CD14-positive monocyte (primary cell): Measurements from ENCODE around the gene PTPRN2. TPM values are rescaled to one million over a fixed set of nuclear protein-coding genes. Genes with fewer than 3 reads are reported as not detected.

Experiments
- DNase-seq, 3 donors: peaks; one replicate each; pipeline ENCODE4 v3.0.0-alpha.2; 2011 to 2022
- H2AFZ ChIP-seq: 2 replicates; pipeline ENCODE4 v1.6.0; 2012; ENCODE audit warnings: mild to moderate bottlenecking, low read depth, low read length, inconsistent platforms; ENCODE audit not compliant: insufficient read depth, poor library complexity, severe bottlenecking
- H3K27ac ChIP-seq, 2 donors: 1 replicate in 1 of 2; 2 replicates in 1 of 2; pipeline ENCODE4 v1.5.1; 2012 to 2013; ENCODE audit warnings: low read length in 2 of 2, control low read depth in 1 of 2, inconsistent platforms in 1 of 2, low read depth in 1 of 2, mild to moderate bottlenecking in 1 of 2
- H3K27me3 ChIP-seq, 2 donors: one replicate each; pipeline versions ENCODE4 v1.6.0 to v1.6.1; 2011 to 2013; ENCODE audit warnings: low read length in 2 of 2; ENCODE audit not compliant: control insufficient read depth in 2 of 2, insufficient read depth in 2 of 2
- H3K36me3 ChIP-seq, 2 donors: replicated peaks in 1 of 2; 1 replicate in 1 of 2; 2 replicates in 1 of 2; pipeline versions ENCODE4 v1.5.1 to v1.6.1; 2012 to 2013; ENCODE audit warnings: low read length in 2 of 2, control low read depth in 1 of 2, inconsistent platforms in 1 of 2, mild to moderate bottlenecking in 1 of 2; ENCODE audit not compliant: insufficient read depth in 2 of 2, control insufficient read depth in 1 of 2
- H3K4me1 ChIP-seq, 2 donors: 1 replicate in 1 of 2; 2 replicates in 1 of 2; pipeline versions ENCODE4 v1.5.1 to v1.6.1; 2012 to 2013; ENCODE audit warnings: low read length in 2 of 2, control low read depth in 1 of 2, inconsistent platforms in 1 of 2, mild to moderate bottlenecking in 1 of 2, moderate library complexity in 1 of 2; ENCODE audit not compliant: insufficient read depth in 2 of 2, control insufficient read depth in 1 of 2
- H3K4me2 ChIP-seq: replicated peaks from 2 replicates; pipeline ENCODE3; 2012; ENCODE audit warnings: low read length, moderate library complexity, mild to moderate bottlenecking; ENCODE audit not compliant: poor library complexity, severe bottlenecking; ENCODE audit errors: extremely low read depth
- H3K4me3 ChIP-seq, 3 experiments: fragments of 200-600 bp in 1 of 3; sonication (generic) in 1 of 3; replicated peaks in 1 of 3; 1 replicate in 2 of 3; 2 replicates in 1 of 3; pipeline ENCODE4 v1.5.1; 2011 to 2013; ENCODE audit warnings: low read length in 3 of 3, mild to moderate bottlenecking in 3 of 3, control low read depth in 2 of 3, low read depth in 2 of 3, inconsistent platforms in 1 of 3, moderate library complexity in 1 of 3
- H3K79me2 ChIP-seq: 2 replicates; pipeline ENCODE4 v1.6.0; 2012; ENCODE audit warnings: mild to moderate bottlenecking, control low read depth, inconsistent platforms, low read length, moderate library complexity; ENCODE audit not compliant: insufficient read depth
- H3K9ac ChIP-seq: 2 replicates; pipeline ENCODE4 v1.6.0; 2017; ENCODE audit warnings: low read length, mild to moderate bottlenecking; ENCODE audit not compliant: insufficient read depth, poor library complexity, severe bottlenecking
- H3K9me3 ChIP-seq, 2 donors: replicated peaks in 1 of 2; 1 replicate in 1 of 2; 2 replicates in 1 of 2; pipeline versions ENCODE4 v1.5.1 to v1.6.1; 2012 to 2013; ENCODE audit warnings: low read length in 2 of 2, control low read depth in 1 of 2; ENCODE audit not compliant: control insufficient read depth in 1 of 2, insufficient read depth in 1 of 2
- H4K20me1 ChIP-seq: 2 replicates; pipeline ENCODE4 v1.6.0; 2012; ENCODE audit warnings: mild to moderate bottlenecking, low read length, control low read depth, moderate library complexity; ENCODE audit not compliant: insufficient read depth
- H3K27ac Mint-ChIP-seq, 7 donors: one replicate each; pipeline ENCODE4 v1.8.0; 2020; ENCODE audit warnings: mild to moderate bottlenecking in 7 of 7, mixed read lengths in 7 of 7, moderate library complexity in 6 of 7, inconsistent platforms in 2 of 7
- H3K27me3 Mint-ChIP-seq, 3 donors: one replicate each; pipeline ENCODE4 v1.8.0; 2021 to 2022; ENCODE audit warnings: low read depth in 3 of 3, mild to moderate bottlenecking in 3 of 3, mixed read lengths in 3 of 3, moderate library complexity in 3 of 3, inconsistent platforms in 1 of 3
- H3K36me3 Mint-ChIP-seq, 2 donors: one replicate each; pipeline ENCODE4 v1.8.0; 2020; ENCODE audit warnings: mixed read lengths in 2 of 2, inconsistent platforms in 1 of 2, mild to moderate bottlenecking in 1 of 2
- H3K4me1 Mint-ChIP-seq: one replicate; pipeline ENCODE4 v1.8.0; 2020; ENCODE audit warnings: mild to moderate bottlenecking, mixed read lengths
- H3K4me3 Mint-ChIP-seq, 2 donors: one replicate each; pipeline ENCODE4 v1.8.0; 2020; ENCODE audit warnings: mild to moderate bottlenecking in 2 of 2, mixed read lengths in 2 of 2, moderate library complexity in 1 of 2
- H3K9me3 Mint-ChIP-seq, 7 donors: one replicate each; pipeline ENCODE4 v1.8.0; 2020 to 2022; ENCODE audit warnings: mixed read lengths in 7 of 7, mild to moderate bottlenecking in 6 of 7, moderate library complexity in 6 of 7, inconsistent platforms in 2 of 7
- CTCF ChIP-seq: fragments of 200-600 bp; IDR thresholded peaks from one replicate; pipeline ENCODE4 v1.8.0; 2022; ENCODE audit warnings: antibody characterized with exemption, mild to moderate bottlenecking
- WGBS: methylation state at CpG from one replicate; pipeline ENCODE4 v1.1.5; 2013; ENCODE audit warnings: missing lambda C conversion rate; ENCODE audit not compliant: insufficient coverage; 5-methylcytosine and 5-hydroxymethylcytosine counted together
- intact Hi-C, 2 donors: fragments of 100-400 bp; cut with micrococcal nuclease; formaldehyde crosslinking; loops; one replicate each; pipeline versions ENCODE4 v1.15.0 to v1.15.1; 2023
- polyA plus RNA-seq, 3 donors: library from polyadenylated mRNA; depleted of rRNA in 1 of 3; unstranded in 2 of 3; stranded (reverse) in 1 of 3; fragments of 300-500 nt in 2 of 3; fragments of >200 nt in 1 of 3; fragmentation: Illumina TruSeq in 2 of 3; gene quantifications; 1 replicate in 2 of 3; 2 replicates in 1 of 3; pipeline ENCODE4 v1.2.3, GENCODE V29; 2012 to 2021

The PTPRN2 gene
- polyA plus RNA-seq, 3 donors = 0.25 to 1.4 (median 0.97) TPM

DNA sequence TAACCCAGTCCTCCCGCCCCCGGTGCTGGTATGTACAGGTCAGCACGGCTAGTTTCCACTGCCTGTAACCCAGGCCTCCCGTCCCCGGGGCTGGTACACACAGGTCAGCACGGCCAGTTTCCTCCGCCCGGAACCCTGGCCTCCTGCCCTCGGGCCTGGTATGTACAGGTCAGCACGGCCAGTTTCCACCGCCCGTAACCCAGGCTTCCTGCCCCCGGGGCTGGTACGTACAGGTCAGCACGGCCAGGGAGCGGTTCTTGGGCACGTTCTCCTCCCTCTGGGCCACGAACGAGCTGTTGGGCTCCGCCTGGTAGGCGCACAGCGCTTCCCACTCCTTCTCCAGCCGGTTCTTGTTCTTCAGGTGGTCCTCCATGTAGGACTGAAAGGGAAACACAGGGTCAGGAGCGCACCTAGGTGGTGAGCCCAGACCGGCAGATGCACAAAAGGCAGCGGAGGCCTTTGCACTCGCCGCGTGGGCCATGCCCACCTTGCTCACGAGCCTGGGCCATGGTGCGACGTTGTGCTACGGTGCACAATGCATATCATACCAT lies 966.4 kb downstream of the PTPRN2 start:
- Histone ChIP-seq H3K4me2 (no peak overlapping the region), H3K4me1 (no peaks in the 10 kb centered on the region), H3K79me2 (no peaks in the 10 kb centered on the region), H3K36me3 (no peaks in the 10 kb centered on the region), H3K27ac (no peak overlapping the region), H3K27me3 (no peaks in the 10 kb centered on the region), H3K9me3 (no peaks in the 10 kb centered on the region), H3K9ac (no peak overlapping the region), H4K20me1 (no peaks in the 10 kb centered on the region), H3K4me3 (no peak overlapping the region), H2AFZ (no peak overlapping the region)
- WGBS = 86% methylated on average over 19 of the region's 33 CpGs
- Mint-ChIP-seq H3K4me1 (no peaks in the 10 kb centered on the region), H3K4me3 (no peak overlapping the region), H3K27me3 (peaks cover 5 to 9% (median 9%) of the 10 kb centered on the region in 3 donors), H3K36me3 (no peaks in the 10 kb centered on the region), H3K27ac (no peak overlapping the region), H3K9me3 (peaks cover 0 to 8% (median 2%) of the 10 kb centered on the region in 7 donors)
- no peak for DNase-seq
- intact Hi-C loops = no loop called here
- TF ChIP-seq CTCF = no peak

- Histone ChIP-seq H3K4me3 (no peak overlapping the region), H3K27me3 (no peaks in the 10 kb centered on the region), H3K36me3 (no peaks in the 10 kb centered on the region), H3K4me1 (no peaks in the 10 kb centered on the region), H3K4me2 (no peak overlapping the region), H3K9me3 (no peaks in the 10 kb centered on the region), H4K20me1 (no peaks in the 10 kb centered on the region), H3K9ac (no peak overlapping the region), H3K79me2 (no peaks in the 10 kb centered on the region), H3K27ac (no peak overlapping the region), H2AFZ (no peak overlapping the region)
- Mint-ChIP-seq H3K27me3 (peaks cover 4 to 13% (median 11%) of the 10 kb centered on the region in 3 donors), H3K27ac (no peak overlapping the region), H3K4me1 (no peaks in the 10 kb centered on the region), H3K36me3 (no peaks in the 10 kb centered on the region), H3K4me3 (no peak overlapping the region), H3K9me3 (peaks cover 0 to 8% (median 2%) of the 10 kb centered on the region in 7 donors)
- no peak for DNase-seq
- intact Hi-C loops = no loop called here
- WGBS = 91% methylated on average over 11 of the region's 11 CpGs
- TF ChIP-seq CTCF = no peak
Observed at GRCh38 chr7:157620616-157621015, 967.0 kb downstream of the PTPRN2 start.
